SK-N-SH (cell line): Measurements from ENCODE around the gene FRMD1. TPM values are rescaled to one million over a fixed set of nuclear protein-coding genes. Genes with fewer than 3 reads are reported as not detected.
"Not testable (repeated sequence)": the region's sequence is repeated elsewhere in the genome, so short reads cannot be mapped to it uniquely, and the experiment has no call there.

ENCODE experiments used
- CTCF ChIA-PET: fragments of 300-600, 350-600 bp; formaldehyde crosslinking; extraction: SDS; loops from one replicate; lab custom pipeline; 2021; lab: Yijun Ruan, JAX
- POLR2A ChIA-PET: fragments of 350-600 bp; sonication (Branson Sonifier 250); formaldehyde crosslinking; extraction: SDS; loops from one replicate; lab custom pipeline; 2020; ENCODE audit warnings: antibody characterized with exemption, inconsistent platforms; lab: Yijun Ruan, JAX
- DNase-seq: peaks from one replicate; pipeline ENCODE4 v3.0.0; 2012
- H2AFZ ChIP-seq: fragments of 200-600 bp; sonication (generic); 2 replicates; pipeline ENCODE4 v1.8.1; 2016; ENCODE audit warnings: antibody characterized with exemption, mild to moderate bottlenecking, low read depth
- H3F3A ChIP-seq: fragments of 200-600 bp; sonication (generic); replicated peaks from 2 replicates; pipeline ENCODE3; 2016; ENCODE audit warnings: antibody characterized with exemption, mild to moderate bottlenecking; ENCODE audit not compliant: insufficient read depth
- H3K27ac ChIP-seq, 2 experiments: fragments of 200-500 bp in 1 of 2; fragments of 200-600 bp in 1 of 2; sonication (Bioruptor generic) in 1 of 2; sonication (generic), shearing (Covaris generic) in 1 of 2; 2 replicates each; pipeline versions ENCODE4 v1.5.1 to v1.6.1; 2014 to 2016; ENCODE audit warnings: low read depth in 2 of 2, inconsistent platforms in 1 of 2, low read length in 1 of 2, mild to moderate bottlenecking in 1 of 2, mixed read lengths in 1 of 2
- H3K27me3 ChIP-seq: fragments of 200-600 bp; sonication (generic), shearing (Covaris generic); 2 replicates; pipeline ENCODE4 v1.6.1; 2016; ENCODE audit warnings: mixed run types; ENCODE audit not compliant: insufficient read depth
- H3K36me3 ChIP-seq, 2 experiments: fragments of 200-500 bp in 1 of 2; fragments of 200-600 bp in 1 of 2; sonication (Bioruptor generic) in 1 of 2; sonication (generic) in 1 of 2; replicated peaks in 1 of 2; 2 replicates each; pipeline versions ENCODE3 to v1.5.1; 2014 to 2016; ENCODE audit warnings: low read length in 1 of 2, mild to moderate bottlenecking in 1 of 2; ENCODE audit not compliant: insufficient read depth in 2 of 2, control insufficient read depth in 1 of 2
- H3K4me1 ChIP-seq, 2 experiments: fragments of 200-500 bp in 1 of 2; fragments of 200-600 bp in 1 of 2; sonication (Bioruptor generic) in 1 of 2; sonication (generic), shearing (Covaris generic) in 1 of 2; 2 replicates each; pipeline versions ENCODE4 v1.5.1 to v1.6.1; 2014 to 2016; ENCODE audit warnings: low read depth in 1 of 2, low read length in 1 of 2, mixed run types in 1 of 2; ENCODE audit not compliant: insufficient read depth in 2 of 2, control insufficient read depth in 1 of 2
- H3K4me2 ChIP-seq: fragments of 200-600 bp; sonication (generic), shearing (Covaris generic); 2 replicates; pipeline ENCODE4 v1.6.1; 2017; ENCODE audit warnings: mixed run types
- H3K4me3 ChIP-seq, 2 experiments: fragments of 200-500 bp in 1 of 2; fragments of 200-600 bp in 1 of 2; sonication (Bioruptor generic) in 1 of 2; sonication (generic), shearing (Covaris generic) in 1 of 2; 2 replicates each; pipeline versions ENCODE4 v1.5.1 to v1.8.1; 2014 to 2016; ENCODE audit warnings: low read depth in 2 of 2, inconsistent platforms in 1 of 2, low read length in 1 of 2, mild to moderate bottlenecking in 1 of 2, mixed read lengths in 1 of 2, moderate library complexity in 1 of 2
- H3K79me2 ChIP-seq: fragments of 200-600 bp; sonication (generic); 2 replicates; pipeline ENCODE4 v1.8.1; 2017; ENCODE audit warnings: mild to moderate bottlenecking; ENCODE audit not compliant: insufficient read depth
- H3K9ac ChIP-seq: fragments of 200-600 bp; sonication (generic); 2 replicates; pipeline ENCODE4 v1.6.1; 2017; ENCODE audit warnings: mixed run types
- H3K9me2 ChIP-seq: fragments of 200-600 bp; sonication (generic); 2 replicates; pipeline ENCODE4 v1.6.1; 2017; ENCODE audit warnings: mixed run types
- H3K9me3 ChIP-seq: fragments of 200-600 bp; sonication (generic); 2 replicates; pipeline ENCODE4 v1.6.1; 2017; ENCODE audit warnings: mixed run types, mild to moderate bottlenecking, moderate library complexity
- H4K20me1 ChIP-seq: fragments of 200-600 bp; sonication (generic); 2 replicates; pipeline ENCODE4 v1.6.1; 2017; ENCODE audit warnings: mild to moderate bottlenecking, mixed run types; ENCODE audit not compliant: insufficient read depth
- ELF1 ChIP-seq: IDR thresholded peaks from 2 replicates; pipeline ENCODE4 v1.4.0; 2012
- FOXM1 ChIP-seq: IDR thresholded peaks from 2 replicates; pipeline ENCODE4 v1.4.0; 2012; ENCODE audit warnings: low read depth, mild to moderate bottlenecking
- GABPA ChIP-seq: IDR thresholded peaks from 2 replicates; pipeline ENCODE4 v1.4.0; 2012; ENCODE audit warnings: low read depth, mild to moderate bottlenecking
- IRF3 ChIP-seq: fragments of 150-350 bp; IDR thresholded peaks from 2 replicates; pipeline ENCODE4 v1.6.1; 2016; ENCODE audit warnings: mild to moderate bottlenecking, low read depth, low read length
- JUND ChIP-seq: IDR thresholded peaks from 2 replicates; pipeline ENCODE4 v1.4.0; 2012
- MAX ChIP-seq: IDR thresholded peaks from 2 replicates; pipeline ENCODE4 v1.4.0; 2012; ENCODE audit warnings: low read depth
- MEF2A ChIP-seq: IDR thresholded peaks from 2 replicates; pipeline ENCODE4 v1.4.0; 2012; ENCODE audit warnings: low read depth, borderline replicate concordance
- NFIC ChIP-seq: IDR thresholded peaks from 2 replicates; pipeline ENCODE4 v1.4.0; 2012; ENCODE audit warnings: borderline replicate concordance
- POLR2AphosphoS5 ChIP-seq: IDR thresholded peaks from 2 replicates; pipeline ENCODE4 v1.6.1; 2012; ENCODE audit warnings: low read depth, low read length
- SIN3A ChIP-seq: IDR thresholded peaks from 2 replicates; pipeline ENCODE4 v1.6.1; 2012; ENCODE audit warnings: low read depth, mild to moderate bottlenecking, low read length, moderate library complexity, borderline replicate concordance
- WGBS: methylation state at CpG from one replicate; pipeline ENCODE4 v1.1.6; 2017; ENCODE audit warnings: low lambda C conversion rate; 5-methylcytosine and 5-hydroxymethylcytosine counted together
- polyA plus RNA-seq, 3 experiments: library from polyadenylated mRNA; depleted of rRNA; stranded (reverse); fragments of >200 nt; gene quantifications; 2 replicates each; pipeline ENCODE4 v1.2.3, GENCODE V29; 2012

FRMD1 gene
- polyA plus RNA-seq, 1 of the 3 experiments (the other 2 are of a cell fraction): not detected

GRCh38 chr6:168078175-168078942 is 653 bp downstream of the FRMD1 start (continued):
- TF ChIP-seq IRF3 (no peak), FOXM1 (no peak), JUND (no peak), SIN3A (no peak), GABPA (no peak), MEF2A (no peak), NFIC (no peak)
- TF ChIP-seq, all 33 proteins: peak for 0

- H3K79me2 ChIP-seq, H3K9ac ChIP-seq, H3K27me3 ChIP-seq, DNase-seq, H3F3A ChIP-seq, H3K4me1 ChIP-seq, H4K20me1 ChIP-seq, H3K4me3 ChIP-seq, H3K27ac ChIP-seq, H3K9me2 ChIP-seq, POLR2A ChIA-PET, H2AFZ ChIP-seq, H3K36me3 ChIP-seq, H3K9me3 ChIP-seq, H3K4me2 ChIP-seq: not testable (repeated sequence)
- CTCF ChIA-PET: interaction anchor here (1.9 kb wide), 1 partner anchor 17 kb away, joined by 5 read pairs; no protein-coding TSS in a partner anchor
- WGBS: 59% methylated on average over 7 of the region's 7 CpGs
Measured at GRCh38 chr6:168077401-168077800, 1.6 kb downstream of the FRMD1 start.

GRCh38 chr6:168075787-168076202 is 3.2 kb downstream of the FRMD1 start:
- TF ChIP-seq NFIC (no peak), ELF1 (no peak), POLR2AphosphoS5 (no peak), IRF3 (no peak), MAX (no peak)
- TF ChIP-seq, all 33 proteins: peak for 0
- no peak overlapping the region for H3K9ac ChIP-seq
- H3K27me3 ChIP-seq: no peaks in the 10 kb centered on the region
- H3K79me2 ChIP-seq: no peaks in the 10 kb centered on the region
- H3F3A ChIP-seq: peaks cover 3% of the 10 kb centered on the region
- no peaks in the 10 kb centered on the region for H4K20me1 ChIP-seq
- H3K4me1 ChIP-seq: no peaks in the 10 kb centered on the region
- 77% methylated on average over 13 of the region's 34 CpGs for WGBS
- no peak overlapping the region for H3K27ac ChIP-seq
- no peaks in the 10 kb centered on the region for H3K9me2 ChIP-seq
- no peaks in the 10 kb centered on the region for H3K36me3 ChIP-seq
- no peaks in the 10 kb centered on the region for H3K9me3 ChIP-seq
- DNase-seq: no peak
- H3K4me3 ChIP-seq: no peak overlapping the region
- POLR2A ChIA-PET: no interaction called here
- CTCF ChIA-PET: no interaction called here
- no peak overlapping the region for H3K4me2 ChIP-seq
- H2AFZ ChIP-seq: no peak overlapping the region
